GM19324 (cell line): Measurements from ENCODE around the gene CPT1B.

Experiments used
- ATAC-seq: cut with Tn5 transposase; IDR thresholded peaks from one replicate; pipeline ENCODE4 v1.9.1; 2021; ENCODE audit warnings: mild to moderate bottlenecking, moderate library complexity; ENCODE audit not compliant: unreplicated experiment, low FRiP score

The CPT1B gene

GRCh38 chr22:50530877-50531545 lies 47.2 kb downstream of the CPT1B start:
- no peak for ATAC-seq

GRCh38 chr22:50530580-50530876 lies 47.7 kb downstream of the CPT1B start:
- ATAC-seq, result no peak

- peak; percentile 26 for ATAC-seq
Measured at GRCh38 chr22:50529897-50530579, 48.2 kb downstream of the CPT1B start, which contains the start of gene TYMP. TSS of gene TYMP (minus strand) at chr22:50530012. CDS start at chr22:50529709, 303 bp downstream.

GRCh38 chr22:50529416-50529896 lies 48.8 kb downstream of the CPT1B start:
- no peak for ATAC-seq

- no peak for ATAC-seq
Measured at GRCh38 chr22:50528682-50529415, 49.4 kb downstream of the CPT1B start.

- ATAC-seq, result no peak
Measured at GRCh38 chr22:50527921-50528681, 50.1 kb downstream of the CPT1B start.

GRCh38 chr22:50526834-50527801 lies 51.1 kb downstream of the CPT1B start:
- ATAC-seq, result no peak

GRCh38 chr22:50526108-50526833 lies 52.0 kb downstream of the CPT1B start:
- ATAC-seq, result peak; percentile 31

- peak; percentile 18 for ATAC-seq
Measured at GRCh38 chr22:50525858-50526107, 52.4 kb downstream of the CPT1B start.

GRCh38 chr22:50525104-50525857 lies 52.9 kb downstream of the CPT1B start, which contains the start of gene SCO2:
TSS of gene SCO2 (minus strand) at chr22:50525598. CDS start at chr22:50524411, 1,187 bp downstream.
- ATAC-seq, result peak; percentile 39

GRCh38 chr22:50524676-50525103 lies 53.5 kb downstream of the CPT1B start:
- ATAC-seq, result no peak

GRCh38 chr22:50523806-50524675 lies 54.2 kb downstream of the CPT1B start:
- no peak for ATAC-seq

- ATAC-seq, result no peak
Measured at GRCh38 chr22:50523458-50523805, 54.8 kb downstream of the CPT1B start.

GRCh38 chr22:50522806-50523438 lies 55.3 kb downstream of the CPT1B start:
- no peak for ATAC-seq

- ATAC-seq, result no peak
Measured at GRCh38 chr22:50522208-50522805, 55.9 kb downstream of the CPT1B start.

- ATAC-seq, result no peak
Measured at GRCh38 chr22:50521710-50522109, 56.5 kb downstream of the CPT1B start.
